Suprapubic skin (tissue), 3 donors: ENCODE measurements around the gene TCF12.

Experiments used
- CTCF ChIP-seq, 2 donors: fragments of 200-600 bp in 1 of 2; fragments of 450-650 bp in 1 of 2; sonication (generic) in 1 of 2; IDR thresholded peaks; one replicate each; pipeline ENCODE4 v1.5.1; 2016 to 2019; ENCODE audit warnings: antibody characterized with exemption in 2 of 2, mild to moderate bottlenecking in 1 of 2, moderate library complexity in 1 of 2
- POLR2A ChIP-seq, 2 donors: fragments of 450-650 bp; IDR thresholded peaks; one replicate each; pipeline ENCODE4 v1.6.1; 2017; ENCODE audit warnings: antibody characterized with exemption in 2 of 2, mild to moderate bottlenecking in 2 of 2, moderate library complexity in 2 of 2

GRCh38 chr15:57005244-57005643, 86.8 kb downstream of the TCF12 start:
- no peak for TF ChIP-seq CTCF (IDR thresholded peaks at IDR 0.05)
- no peak for TF ChIP-seq POLR2A (IDR thresholded peaks at IDR 0.05)
